Ureter (tissue), 1 donor: ENCODE data around the gene THOC7. TPM values are rescaled to one million over a fixed set of nuclear protein-coding genes. Genes with fewer than 3 reads are reported as not detected.
A peak's percentile ranks its signal among the peaks of the same experiment; 100 is the strongest.

Experiments used
- DNase-seq: peaks from one replicate; pipeline ENCODE4 v3.0.0-alpha.2; 2020; ENCODE audit warnings: low spot score
- total RNA-seq: library from RNA; stranded (reverse); gene quantifications from one replicate; pipeline ENCODE4 v1.2.4, GENCODE V29; 2023
- donor health status: DM: yes; HTN: yes; CAD: no.

THOC7 gene
- total RNA-seq, 1 donor from 2014 or later = 69.0 TPM

DNA sequence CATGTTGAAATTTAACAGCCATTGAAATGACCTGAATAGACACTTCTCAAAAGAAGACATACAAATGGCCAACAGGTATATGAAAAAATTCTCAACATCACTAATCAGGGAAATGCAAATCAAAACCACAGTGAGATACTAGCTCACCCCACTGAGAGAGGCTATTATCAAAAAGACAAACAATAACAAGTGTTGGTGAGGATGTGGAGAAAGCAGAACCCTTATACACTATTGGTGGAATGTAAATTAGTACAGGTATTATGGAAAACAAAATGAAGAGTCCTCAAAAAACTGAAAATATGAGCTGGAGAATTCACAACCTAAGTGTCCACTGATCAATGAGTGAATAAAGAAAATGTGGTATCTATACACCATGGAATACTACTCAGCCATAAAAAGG lies 21.5 kb downstream of the THOC7 start:
- DNase-seq = no peak

GRCh38 chr3:63841704-63842103 lies 21.9 kb downstream of the THOC7 start:
- DNase-seq = no peak

GRCh38 chr3:63832395-63832794 lies 31.2 kb downstream of the THOC7 start:
- no peak for DNase-seq

GRCh38 chr3:63830526-63830925 lies 33.1 kb downstream of the THOC7 start:
- no peak for DNase-seq

GRCh38 chr3:63824309-63824708 lies 39.3 kb downstream of the THOC7 start:
- DNase-seq = no peak

GRCh38 chr3:63819151-63819398 lies 44.5 kb downstream of the THOC7 start, which contains the start of gene C3orf49:
Gene C3orf49 (plus strand): TSS chr3:63819299. CDS start chr3:63819472, 173 bp downstream.
- DNase-seq = no peak

DNA sequence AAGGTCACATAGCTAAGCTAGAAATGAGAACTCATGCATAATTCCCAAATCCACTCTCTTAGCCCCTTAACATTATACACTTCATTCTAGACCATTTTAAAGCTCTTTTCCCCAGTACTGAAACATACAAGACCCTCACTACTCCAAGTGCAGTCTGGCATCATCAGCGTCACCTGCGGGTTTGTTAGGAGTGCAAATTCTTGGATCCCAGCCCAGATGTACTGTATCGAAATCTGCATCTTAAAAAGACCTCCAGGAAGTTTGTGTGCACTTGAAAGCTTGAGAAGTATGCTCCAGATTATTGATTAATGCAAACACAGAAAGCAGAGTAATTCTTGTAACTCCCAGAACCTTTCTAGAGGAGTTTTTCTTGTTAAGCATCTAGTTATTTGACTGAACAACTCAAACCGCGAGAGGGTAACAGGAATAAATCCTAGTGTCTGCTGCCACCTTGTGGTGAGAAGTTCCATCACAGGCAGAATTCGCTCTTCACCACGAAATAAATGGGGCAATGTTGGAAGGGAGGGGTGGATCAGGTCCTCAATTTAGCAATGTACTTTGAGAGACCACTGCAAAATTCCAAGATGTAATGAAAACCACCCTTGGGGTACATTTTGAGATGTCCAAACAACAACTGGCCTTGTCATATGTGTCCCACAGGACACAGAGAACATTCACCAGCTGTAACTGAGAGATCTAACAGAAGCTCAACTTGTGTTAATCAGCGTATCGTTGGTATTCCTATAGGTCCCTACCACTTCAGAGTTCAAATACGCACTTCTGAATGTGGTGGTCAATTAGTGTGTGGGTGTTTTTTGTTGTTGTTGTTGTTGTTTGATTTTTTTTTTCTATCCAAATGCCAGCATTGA lies 45.1 kb downstream of the THOC7 start:
- DNase-seq = peak; percentile 70

GRCh38 chr3:63817225-63817624 lies 46.4 kb downstream of the THOC7 start:
- DNase-seq = no peak

- DNase-seq = no peak
Observed at GRCh38 chr3:63814237-63814636, 49.4 kb downstream of the THOC7 start.

DNA sequence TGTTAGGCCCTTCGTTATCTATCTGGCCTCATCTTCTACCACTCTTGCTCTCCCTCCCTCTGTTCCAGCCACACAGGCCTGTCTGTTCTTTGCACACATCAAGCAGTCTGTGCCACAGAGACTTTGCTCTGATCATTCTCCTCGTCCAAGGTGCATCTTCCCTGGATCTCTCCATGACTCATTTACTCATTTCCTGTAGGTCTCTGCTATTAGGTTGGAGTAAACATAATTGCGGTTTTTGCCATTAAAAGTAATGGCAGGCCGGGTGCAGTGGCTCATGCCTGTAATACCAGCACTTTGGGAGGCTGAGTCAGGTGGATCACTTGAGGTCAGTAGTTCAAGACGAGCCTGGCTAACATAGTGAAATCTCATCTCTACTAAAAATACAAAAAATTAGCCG lies 54.0 kb downstream of the THOC7 start:
- DNase-seq = no peak

GRCh38 chr3:63808633-63809032 lies 55.0 kb downstream of the THOC7 start:
- DNase-seq = no peak

DNA sequence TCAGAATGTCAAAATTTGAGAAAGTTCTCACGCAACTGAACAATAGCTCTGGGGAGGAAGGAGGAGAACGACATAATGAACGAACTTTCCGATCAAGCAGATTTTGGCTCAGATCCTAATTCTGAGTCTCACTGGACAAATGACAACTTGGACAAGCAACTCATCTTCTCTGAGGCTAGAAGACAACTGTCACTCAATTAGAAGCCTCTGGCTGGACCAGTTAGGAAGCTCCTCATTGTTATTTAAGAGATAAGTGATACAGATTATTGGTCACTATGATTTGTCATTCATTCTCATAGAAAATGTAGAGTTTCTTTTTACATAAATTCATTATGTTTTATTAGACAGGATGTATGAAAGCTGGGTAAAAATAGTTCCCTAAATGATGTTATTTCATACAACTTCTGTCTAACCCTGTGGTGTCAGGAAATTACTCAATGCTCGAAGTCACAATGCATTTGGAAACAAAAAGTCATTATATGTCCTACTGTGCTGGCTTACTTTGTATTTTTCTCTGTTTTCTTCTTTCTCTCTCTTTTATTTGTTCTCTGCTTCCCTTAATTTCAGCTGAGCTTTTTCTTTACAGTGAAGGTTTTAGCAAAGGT lies 55.5 kb downstream of the THOC7 start:
- no peak for DNase-seq

DNA sequence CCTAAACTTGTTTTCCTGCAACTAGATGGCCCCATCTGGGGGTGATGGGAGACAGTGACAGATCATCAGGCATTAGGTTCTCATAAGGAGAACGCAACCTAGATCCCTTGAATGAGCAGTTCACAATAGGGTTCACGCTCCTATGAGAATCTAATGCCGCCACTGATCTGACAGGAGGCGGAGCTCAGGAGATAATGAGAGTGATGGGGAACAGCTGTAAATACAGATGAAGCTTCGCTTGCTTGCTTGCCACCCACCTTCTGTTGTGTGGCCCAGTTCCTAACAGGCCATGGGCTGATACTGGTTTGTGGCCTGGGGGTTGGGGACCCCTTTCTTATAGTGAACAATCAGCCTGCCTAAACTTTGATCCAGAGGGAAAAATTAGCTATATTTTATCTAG lies 59.7 kb downstream of the THOC7 start:
- DNase-seq = no peak

DNA sequence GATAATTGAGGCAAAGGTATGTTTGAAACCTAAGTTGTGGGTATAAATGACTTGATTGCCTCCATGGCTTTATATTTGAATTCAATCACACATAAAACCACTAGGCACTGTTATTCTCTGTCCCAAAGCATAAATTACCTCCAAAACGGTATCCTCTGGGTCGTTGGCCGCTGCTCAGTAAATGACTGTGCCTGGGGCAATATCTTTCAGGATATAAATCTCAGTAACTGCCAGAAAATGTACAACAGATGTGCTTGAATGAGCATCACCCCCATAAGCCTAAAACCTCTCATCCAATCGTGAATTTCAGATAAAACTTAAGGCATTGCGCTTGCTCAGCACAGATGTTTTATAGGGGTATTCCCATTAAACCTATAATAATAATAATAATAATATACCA lies 63.5 kb downstream of the THOC7 start:
- DNase-seq = no peak

DNA sequence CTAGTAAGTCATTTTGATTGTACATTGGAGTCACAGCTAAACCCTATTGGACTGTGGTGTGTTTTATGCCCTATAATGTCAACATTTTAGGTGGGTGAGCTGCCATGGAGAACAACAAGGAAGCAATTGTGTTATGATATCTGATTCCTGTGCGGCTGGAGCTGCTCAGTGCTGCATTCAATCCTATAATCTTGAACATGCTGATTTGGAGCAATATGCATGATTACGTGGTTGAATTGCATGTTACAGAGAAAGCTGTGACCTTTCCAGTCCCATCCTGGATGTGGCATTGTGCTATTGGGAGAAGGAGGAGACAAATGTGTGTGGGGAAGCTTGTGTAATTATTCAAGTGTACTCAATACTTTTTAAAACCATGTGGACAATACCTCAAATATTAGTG lies 64.7 kb downstream of the THOC7 start:
- DNase-seq = no peak

DNA sequence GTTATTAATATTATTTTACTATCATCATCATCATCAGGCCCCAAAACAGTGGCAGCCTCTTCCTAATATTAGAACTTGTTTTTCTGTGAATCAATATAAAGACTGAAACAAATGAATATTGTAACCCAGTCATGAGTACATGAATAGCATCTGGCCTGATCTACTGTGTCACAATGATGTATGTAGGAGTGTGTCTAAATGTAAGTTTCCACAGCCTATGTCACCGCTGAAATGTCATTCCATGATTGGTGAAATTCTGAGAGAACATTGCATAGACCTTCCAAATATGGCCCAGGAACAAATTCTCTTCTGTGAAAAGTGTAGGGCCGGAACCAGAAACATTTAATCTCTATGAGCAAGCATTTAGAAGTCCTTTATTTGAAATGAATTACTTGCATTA lies 65.1 kb downstream of the THOC7 start:
- no peak for DNase-seq

- no peak for DNase-seq
Observed at GRCh38 chr3:63795438-63795837, 68.2 kb downstream of the THOC7 start.

DNA sequence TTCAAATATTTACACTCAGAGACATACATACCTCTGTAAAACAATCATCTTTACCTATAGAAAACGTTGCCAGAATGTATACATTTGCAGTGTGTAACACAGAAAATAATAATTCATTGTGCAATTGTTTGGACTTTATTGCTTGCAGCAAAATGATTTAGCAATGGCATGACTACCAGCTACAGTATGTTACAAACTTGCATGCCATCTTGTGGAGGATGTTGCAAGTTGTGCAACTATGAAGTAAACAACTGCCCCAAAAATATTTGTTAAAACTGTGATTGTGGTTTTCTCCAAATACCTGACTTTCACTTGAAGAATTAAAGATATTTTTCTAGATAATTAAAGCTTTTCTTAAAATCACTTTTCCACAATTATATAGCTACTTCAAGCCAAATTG lies 71.6 kb downstream of the THOC7 start:
- no peak for DNase-seq

Other genes with a start within 250 kb of the THOC7 start
- not detected for gene SNTN, start 211.1 kb downstream of the THOC7 start, total RNA-seq
- not detected for gene C3orf49, start 44.5 kb downstream of the THOC7 start, total RNA-seq
- 61.8 TPM for gene ATXN7, start 62 bp upstream of the THOC7 start, total RNA-seq
- not detected for gene SCAANT1, start 48.6 kb upstream of the THOC7 start, total RNA-seq
- gene PSMD6, start 159.7 kb upstream of the THOC7 start, total RNA-seq = 69.6 TPM